Glutamatergic neuron (in vitro differentiated cells): ENCODE measurements around the gene RUFY4. TPM values are rescaled to one million over a fixed set of nuclear protein-coding genes. Genes with fewer than 3 reads are reported as not detected.

Source experiments
- DNase-seq: peaks from one replicate; pipeline ENCODE4 v3.0.0; 2022
- H3K27ac Mint-ChIP-seq: one replicate; pipeline ENCODE4 v1.8.0; 2020; ENCODE audit warnings: mild to moderate bottlenecking, mixed read lengths, inconsistent platforms; ENCODE audit not compliant: unreplicated experiment
- H3K27me3 Mint-ChIP-seq: one replicate; pipeline ENCODE4 v1.8.0; 2020; ENCODE audit warnings: mild to moderate bottlenecking, moderate library complexity, mixed read lengths, inconsistent platforms; ENCODE audit not compliant: unreplicated experiment
- H3K36me3 Mint-ChIP-seq: one replicate; pipeline ENCODE4 v1.8.0; 2020; ENCODE audit warnings: mild to moderate bottlenecking, mixed read lengths, inconsistent platforms; ENCODE audit not compliant: unreplicated experiment
- H3K4me1 Mint-ChIP-seq: one replicate; pipeline ENCODE4 v1.8.0; 2020; ENCODE audit warnings: mild to moderate bottlenecking, low read depth, mixed read lengths, inconsistent platforms; ENCODE audit not compliant: unreplicated experiment
- H3K4me3 Mint-ChIP-seq: one replicate; pipeline ENCODE4 v1.8.0; 2020; ENCODE audit warnings: mild to moderate bottlenecking, mixed read lengths, inconsistent platforms; ENCODE audit not compliant: unreplicated experiment
- H3K9me3 Mint-ChIP-seq: one replicate; pipeline ENCODE4 v1.8.0; 2020; ENCODE audit warnings: mild to moderate bottlenecking, moderate library complexity, mixed read lengths, inconsistent platforms; ENCODE audit not compliant: unreplicated experiment
- CTCF ChIP-seq: fragments of 200-600 bp; sonication (generic); IDR thresholded peaks from one replicate; pipeline ENCODE4 v1.5.0; 2021; ENCODE audit not compliant: partially characterized antibody, unreplicated experiment
- total RNA-seq: library from RNA; stranded (reverse); fragmentation: NEBNext Ultra II Directional; extraction: Animal tissue kit (Norgen Biotek cat#: 25700); gene quantifications from one replicate; pipeline ENCODE4 v1.2.1, GENCODE V29; 2021; ENCODE audit not compliant: unreplicated experiment

RUFY4 gene
- total RNA-seq, 1 donor from 2014 or later: not detected

GRCh38 chr2:218024871-218025270, 44.2 kb upstream of the RUFY4 start:
- peaks cover 7% of the 10 kb centered on the region for H3K4me1 Mint-ChIP-seq
- no peak for TF ChIP-seq CTCF
- H3K36me3 Mint-ChIP-seq: no peaks in the 10 kb centered on the region
- H3K4me3 Mint-ChIP-seq: no peak overlapping the region
- H3K27me3 Mint-ChIP-seq: peaks cover 11% of the 10 kb centered on the region
- H3K27ac Mint-ChIP-seq: no peak overlapping the region
- no peak for DNase-seq
- no peaks in the 10 kb centered on the region for H3K9me3 Mint-ChIP-seq

- no peak overlapping the region for H3K27ac Mint-ChIP-seq
- no peaks in the 10 kb centered on the region for H3K36me3 Mint-ChIP-seq
- H3K9me3 Mint-ChIP-seq: no peaks in the 10 kb centered on the region
- peaks cover 11% of the 10 kb centered on the region for H3K27me3 Mint-ChIP-seq
- H3K4me3 Mint-ChIP-seq: no peak overlapping the region
- peaks cover 7% of the 10 kb centered on the region for H3K4me1 Mint-ChIP-seq
- no peak for DNase-seq
- TF ChIP-seq CTCF: no peak
Observed at GRCh38 chr2:218026244-218026643, 42.8 kb upstream of the RUFY4 start.

GRCh38 chr2:218026676-218027425, 42.2 kb upstream of the RUFY4 start:
- no peaks in the 10 kb centered on the region for H3K36me3 Mint-ChIP-seq
- H3K9me3 Mint-ChIP-seq: no peaks in the 10 kb centered on the region
- no peak for DNase-seq
- no peak overlapping the region for H3K27ac Mint-ChIP-seq
- H3K4me3 Mint-ChIP-seq: no peak overlapping the region
- H3K27me3 Mint-ChIP-seq: peaks cover 11% of the 10 kb centered on the region
- H3K4me1 Mint-ChIP-seq: peaks cover 7% of the 10 kb centered on the region
- TF ChIP-seq CTCF: no peak

GRCh38 chr2:218027426-218028188, 41.4 kb upstream of the RUFY4 start:
- peaks cover 2% of the 10 kb centered on the region for H3K4me1 Mint-ChIP-seq

More at GRCh38 chr2:218027426-218028188, 41.4 kb upstream of the RUFY4 start:
- no peak overlapping the region for H3K4me3 Mint-ChIP-seq
- H3K27me3 Mint-ChIP-seq: peaks cover 11% of the 10 kb centered on the region
- H3K36me3 Mint-ChIP-seq: no peaks in the 10 kb centered on the region
- H3K27ac Mint-ChIP-seq: no peak overlapping the region
- no peak for DNase-seq
- TF ChIP-seq CTCF: no peak
- no peaks in the 10 kb centered on the region for H3K9me3 Mint-ChIP-seq
